T1000 (cell line): ENCODE measurements around the gene CHST11.

ENCODE experiments used
- DNase-seq: peaks from one replicate; lab custom pipeline; 2025; ENCODE audit warnings: mixed read lengths; lab: John Stamatoyannopoulos, UW

CHST11 gene

GRCh38 chr12:104631867-104632266 is 175.1 kb downstream of the CHST11 start:
- no peak for DNase-seq

GRCh38 chr12:104632724-104633201 is 176.0 kb downstream of the CHST11 start:
- DNase-seq: no peak

- no peak for DNase-seq
Observed at GRCh38 chr12:104634044-104634443, 177.3 kb downstream of the CHST11 start.

- DNase-seq: no peak
Observed at GRCh38 chr12:104634852-104635251, 178.1 kb downstream of the CHST11 start.

GRCh38 chr12:104635607-104636343 is 179.0 kb downstream of the CHST11 start:
- DNase-seq: no peak

- DNase-seq: no peak
Observed at GRCh38 chr12:104636496-104636895, 179.7 kb downstream of the CHST11 start.

- no peak for DNase-seq
Observed at GRCh38 chr12:104637604-104638003, 180.9 kb downstream of the CHST11 start.

- DNase-seq: no peak
Observed at GRCh38 chr12:104638218-104638850, 181.6 kb downstream of the CHST11 start.

GRCh38 chr12:104638851-104639240 is 182.1 kb downstream of the CHST11 start:
- DNase-seq: no peak

- no peak for DNase-seq
Observed at GRCh38 chr12:104640956-104641355, 184.2 kb downstream of the CHST11 start.

- DNase-seq: no peak
Observed at GRCh38 chr12:104641862-104642261, 185.1 kb downstream of the CHST11 start.

GRCh38 chr12:104643093-104643818 is 186.5 kb downstream of the CHST11 start:
- DNase-seq: no peak

- DNase-seq: no peak
Observed at GRCh38 chr12:104643819-104644669, 187.3 kb downstream of the CHST11 start.

GRCh38 chr12:104648756-104649155 is 192.0 kb downstream of the CHST11 start:
- DNase-seq: no peak

- no peak for DNase-seq
Observed at GRCh38 chr12:104649217-104649824, 192.6 kb downstream of the CHST11 start.

GRCh38 chr12:104649921-104650320 is 193.2 kb downstream of the CHST11 start:
- no peak for DNase-seq

- DNase-seq: no peak
Observed at GRCh38 chr12:104650541-104650940, 193.8 kb downstream of the CHST11 start.

- DNase-seq: no peak
Observed at GRCh38 chr12:104651811-104652210, 195.1 kb downstream of the CHST11 start.

- no peak for DNase-seq
Observed at GRCh38 chr12:104652358-104652757, 195.6 kb downstream of the CHST11 start.

GRCh38 chr12:104652910-104653309 is 196.2 kb downstream of the CHST11 start:
- no peak for DNase-seq
